HG03135 (cell line): ENCODE measurements around the gene TULP1.

Experiments used
- ATAC-seq: cut with Tn5 transposase; IDR thresholded peaks from one replicate; pipeline ENCODE4 v1.9.1; 2021; ENCODE audit warnings: mild to moderate bottlenecking, moderate library complexity; ENCODE audit not compliant: unreplicated experiment

TULP1 gene

DNA sequence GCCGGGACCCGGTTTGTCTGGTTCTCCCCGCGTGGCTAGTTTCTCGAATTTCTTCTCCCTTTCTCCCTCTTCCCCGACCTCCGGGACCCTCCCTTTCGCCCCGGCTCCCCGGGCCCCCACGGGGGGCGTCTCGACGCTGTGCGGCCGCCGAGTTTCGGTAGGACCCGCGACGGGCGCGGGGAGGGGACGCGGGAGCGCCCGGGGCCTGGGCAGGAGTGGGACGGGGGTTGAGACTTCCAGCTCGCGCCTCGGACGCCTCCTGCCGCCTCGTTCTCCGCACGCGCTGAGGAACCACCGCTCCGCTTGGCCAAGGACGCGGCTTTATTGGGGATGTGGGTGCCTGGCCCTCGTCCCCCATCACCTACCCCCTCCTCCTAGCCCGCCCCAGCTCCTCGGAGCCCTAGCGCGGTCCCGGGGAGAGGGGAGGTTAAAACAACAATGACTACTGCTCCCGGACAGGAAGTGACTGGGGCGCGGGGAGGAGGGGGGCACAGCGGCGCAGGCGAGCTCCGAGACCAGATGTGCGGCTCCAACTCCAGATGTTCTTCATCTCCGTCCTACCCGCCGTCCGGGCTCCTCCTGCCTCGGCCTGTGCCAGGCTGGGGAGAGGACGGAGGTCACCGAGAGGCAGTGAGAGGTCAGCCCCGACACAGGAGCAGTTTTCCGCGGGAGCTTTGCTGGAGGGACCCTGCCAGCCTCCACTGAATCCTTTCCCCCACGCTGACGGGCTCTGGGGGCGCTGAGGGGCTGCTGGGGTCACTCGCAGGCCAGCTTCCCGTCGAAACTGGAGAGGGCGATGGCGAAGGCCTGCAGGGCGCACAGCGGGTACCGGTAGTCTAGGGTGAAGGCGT is 14.9 kb downstream of the TULP1 start:
- ATAC-seq, result no peak

DNA sequence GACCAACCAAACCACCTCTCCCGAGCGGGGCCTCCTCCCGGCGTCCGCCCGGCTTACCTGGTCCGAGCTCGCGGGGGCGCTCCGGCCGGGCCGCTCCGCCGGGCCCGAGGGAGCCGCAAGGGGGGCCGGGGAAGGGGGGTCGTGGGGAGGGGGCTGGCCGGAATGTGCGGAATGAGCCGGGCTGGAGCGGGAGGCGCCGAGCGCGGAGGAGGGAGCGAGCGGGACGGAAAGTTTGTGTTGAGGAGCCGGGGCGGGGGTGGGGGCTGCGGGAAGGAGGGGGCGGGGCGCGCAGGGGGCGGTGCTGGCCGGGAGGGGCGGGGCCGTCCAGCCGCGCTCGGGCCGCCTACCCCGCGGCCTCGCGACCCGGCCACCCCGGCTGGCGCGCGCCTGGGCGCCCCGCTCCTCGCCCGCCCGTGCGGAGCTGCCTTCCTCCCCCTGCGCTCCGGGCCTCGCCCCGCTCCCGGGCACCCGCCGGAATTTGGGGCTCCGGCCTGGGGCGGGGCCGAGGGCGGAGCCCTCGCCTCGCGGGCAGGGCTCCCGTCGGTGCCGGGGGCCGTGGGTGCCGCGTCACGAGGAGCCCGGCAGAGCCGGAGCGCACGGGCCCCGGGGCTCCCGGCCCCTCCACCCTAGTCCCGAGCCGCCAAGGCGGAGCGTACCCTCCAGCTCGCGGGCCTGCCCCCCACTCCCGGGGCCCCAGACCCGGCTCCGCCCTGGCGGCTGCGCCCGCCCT is 15.7 kb downstream of the TULP1 start, which contains the start of gene TEAD3:
TEAD3 (minus strand) TSS at position 239 of the 730 bp plus-strand sequence.
- no peak for ATAC-seq

DNA sequence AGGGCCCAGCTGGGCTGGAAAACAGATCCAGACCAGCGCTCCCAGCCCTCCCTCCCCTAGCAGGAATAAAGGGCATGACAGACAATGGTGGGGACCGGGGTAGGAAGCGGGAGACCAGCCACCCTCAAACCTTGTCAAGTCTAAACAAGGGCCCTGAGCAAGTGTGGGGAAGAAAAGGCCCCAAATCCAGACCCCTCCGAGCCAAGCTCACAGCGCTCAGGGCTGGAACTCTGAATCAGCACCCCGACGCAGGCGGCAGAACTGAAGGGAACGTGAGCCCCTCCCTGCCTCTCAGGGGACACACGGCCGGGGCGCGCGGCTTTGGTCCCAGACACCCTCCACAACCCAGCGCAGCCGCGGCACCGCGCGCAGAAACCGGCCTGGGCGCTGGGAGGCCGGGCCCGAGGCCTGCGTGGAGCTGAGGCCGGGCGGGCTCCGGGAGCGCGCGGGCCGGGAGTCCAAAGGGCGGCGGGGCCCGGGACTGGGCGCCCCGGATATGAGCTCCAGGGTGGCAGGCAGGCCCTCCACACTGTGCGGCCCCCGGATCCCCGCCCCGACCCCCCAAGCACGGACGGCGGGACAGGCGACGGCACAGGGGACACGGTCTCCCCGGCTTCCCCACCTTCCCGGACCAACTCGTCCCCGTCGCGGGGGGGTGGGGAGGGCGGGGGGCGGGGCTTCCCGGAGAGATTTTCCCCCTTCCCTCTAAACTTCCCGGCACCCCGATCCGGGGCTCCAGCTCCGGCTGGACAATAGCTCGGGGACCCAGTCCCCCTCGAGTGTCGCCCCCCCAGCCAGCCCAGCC is 16.5 kb downstream of the TULP1 start:
- ATAC-seq, result no peak

DNA sequence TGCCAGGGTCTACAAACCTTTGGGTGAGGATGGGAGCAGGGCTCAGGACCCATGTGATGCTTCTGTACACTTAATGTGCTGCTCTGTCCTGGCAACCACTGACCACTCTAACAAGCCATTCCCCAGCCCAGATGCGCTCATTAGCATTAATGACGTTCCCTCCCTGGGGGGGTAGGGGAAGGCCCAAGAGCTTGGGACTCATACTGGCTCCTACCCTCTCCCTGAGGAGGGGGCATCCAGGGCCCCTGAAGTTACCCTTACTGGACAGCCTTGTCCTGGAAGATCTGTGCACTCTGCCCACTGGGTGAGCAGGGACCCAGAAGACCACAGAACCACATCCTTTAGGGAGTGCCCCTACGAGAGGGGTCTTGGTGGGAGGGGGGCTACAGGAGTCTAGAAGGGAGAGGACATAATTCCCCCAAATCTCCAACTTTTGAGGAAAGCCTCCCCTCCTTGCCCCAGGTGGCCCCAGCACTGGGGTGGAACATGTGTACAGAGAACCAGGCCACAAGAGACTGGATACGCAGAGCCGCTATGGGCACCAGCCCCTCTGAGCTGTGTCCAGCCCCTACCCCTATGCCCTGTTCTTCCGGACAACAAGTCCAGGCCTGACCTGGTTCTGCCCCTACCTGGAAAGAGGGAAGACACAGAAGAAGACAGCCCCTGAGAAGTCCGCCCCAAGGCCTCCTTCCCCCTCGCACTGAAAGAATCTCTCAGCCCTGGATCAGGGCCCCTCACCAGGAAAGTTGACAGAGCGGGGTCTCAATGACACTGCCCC is 17.2 kb downstream of the TULP1 start:
- no peak for ATAC-seq

DNA sequence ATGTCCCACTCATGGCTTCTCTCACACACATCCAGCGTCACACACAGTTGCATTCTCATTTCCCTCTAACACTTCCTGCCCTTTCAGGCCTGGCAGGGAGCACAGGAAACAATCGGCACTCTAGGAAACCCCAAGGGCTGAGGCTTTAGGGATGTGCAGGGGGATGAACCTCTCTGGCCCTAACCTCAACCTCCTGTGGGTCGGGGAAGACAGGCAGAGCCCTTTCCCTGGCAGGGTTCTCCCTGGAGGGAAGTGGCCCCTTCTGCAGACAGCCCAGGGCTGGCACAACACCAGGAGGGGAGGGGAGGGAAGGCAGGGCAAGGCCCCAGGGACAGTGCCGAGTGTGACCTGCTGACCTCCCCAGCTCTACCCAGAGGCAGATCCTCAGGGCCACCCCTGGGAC is 18.5 kb downstream of the TULP1 start:
- no peak for ATAC-seq

DNA sequence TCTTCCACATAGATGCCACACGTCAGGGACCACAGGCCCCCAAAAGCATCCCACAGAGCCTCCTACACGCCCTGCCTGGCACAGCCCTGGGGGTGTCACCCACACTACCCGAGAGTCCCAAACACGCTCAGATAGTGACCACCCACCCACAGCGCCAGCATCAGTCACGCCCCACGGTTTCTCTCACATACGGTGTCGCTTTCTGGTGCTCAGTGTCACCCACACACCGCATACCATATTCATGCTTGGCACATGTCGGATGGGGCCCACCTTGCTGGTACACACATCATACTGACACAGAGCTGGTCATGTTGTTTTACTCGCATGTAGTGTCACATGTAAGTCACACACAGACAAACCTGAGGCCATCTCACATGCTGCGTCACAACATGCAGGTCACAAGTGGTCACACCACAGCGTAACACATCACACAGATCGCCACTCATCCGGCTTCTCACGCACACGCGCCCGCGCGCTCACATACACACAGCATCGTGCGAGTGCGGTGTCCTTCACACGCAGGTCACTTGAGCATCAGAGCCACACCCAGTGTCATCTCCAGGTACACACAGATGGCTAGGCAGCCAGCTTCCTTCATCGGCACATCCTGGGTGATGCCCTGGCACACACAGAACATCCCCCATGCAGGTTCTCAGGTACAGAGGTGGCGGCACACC is 19.3 kb downstream of the TULP1 start:
- no peak for ATAC-seq

DNA sequence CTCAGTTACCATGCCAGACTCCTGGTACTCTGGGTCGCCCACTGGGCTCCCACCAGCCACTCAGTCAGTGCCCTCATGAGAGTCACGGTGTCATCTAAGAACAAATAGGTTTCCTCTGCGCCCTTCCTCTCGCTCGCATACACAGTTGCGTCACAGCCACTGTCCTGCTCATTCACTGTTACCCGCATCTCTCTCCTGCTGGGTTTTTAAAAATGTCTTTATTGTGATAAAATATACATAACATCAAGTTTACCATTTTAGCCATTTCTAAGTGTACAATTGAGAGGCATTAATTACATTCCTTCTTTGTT is 19.8 kb downstream of the TULP1 start:
- ATAC-seq, result no peak

DNA sequence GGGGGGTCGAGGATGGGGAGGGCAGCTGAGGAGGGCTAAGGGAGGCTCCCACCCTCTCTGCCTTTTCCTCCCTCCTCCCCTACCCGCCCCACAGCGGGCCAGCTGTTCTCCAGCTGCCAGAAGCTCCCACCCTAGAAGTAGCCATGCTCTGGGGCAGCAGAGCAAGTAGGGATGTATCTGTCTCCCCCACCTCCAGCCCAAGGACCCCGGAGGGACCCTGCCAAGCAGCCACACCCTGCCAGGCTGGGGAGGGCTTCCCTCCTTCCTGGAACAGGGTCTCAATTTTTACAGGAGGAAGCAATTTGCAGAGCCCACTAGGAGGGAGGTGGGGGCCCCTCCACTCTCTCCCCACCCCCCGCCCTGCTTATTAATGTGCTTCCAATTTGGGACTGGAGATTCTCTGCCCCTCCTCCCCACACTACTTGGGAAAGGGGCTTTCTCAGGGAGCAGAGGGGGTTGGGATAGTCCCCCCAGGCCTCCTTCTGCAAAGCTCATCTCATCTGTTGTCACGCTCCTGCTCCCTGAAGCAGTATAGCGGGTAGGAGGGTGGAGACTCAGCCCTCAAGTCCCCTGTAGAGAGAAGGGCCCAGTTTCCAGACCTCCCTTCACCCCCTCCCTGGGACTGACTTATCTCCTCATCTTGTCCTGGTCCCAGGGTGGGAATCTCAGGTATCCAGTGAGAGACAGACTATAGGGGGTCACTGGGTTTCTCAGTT is 20.3 kb downstream of the TULP1 start:
- ATAC-seq, result no peak

DNA sequence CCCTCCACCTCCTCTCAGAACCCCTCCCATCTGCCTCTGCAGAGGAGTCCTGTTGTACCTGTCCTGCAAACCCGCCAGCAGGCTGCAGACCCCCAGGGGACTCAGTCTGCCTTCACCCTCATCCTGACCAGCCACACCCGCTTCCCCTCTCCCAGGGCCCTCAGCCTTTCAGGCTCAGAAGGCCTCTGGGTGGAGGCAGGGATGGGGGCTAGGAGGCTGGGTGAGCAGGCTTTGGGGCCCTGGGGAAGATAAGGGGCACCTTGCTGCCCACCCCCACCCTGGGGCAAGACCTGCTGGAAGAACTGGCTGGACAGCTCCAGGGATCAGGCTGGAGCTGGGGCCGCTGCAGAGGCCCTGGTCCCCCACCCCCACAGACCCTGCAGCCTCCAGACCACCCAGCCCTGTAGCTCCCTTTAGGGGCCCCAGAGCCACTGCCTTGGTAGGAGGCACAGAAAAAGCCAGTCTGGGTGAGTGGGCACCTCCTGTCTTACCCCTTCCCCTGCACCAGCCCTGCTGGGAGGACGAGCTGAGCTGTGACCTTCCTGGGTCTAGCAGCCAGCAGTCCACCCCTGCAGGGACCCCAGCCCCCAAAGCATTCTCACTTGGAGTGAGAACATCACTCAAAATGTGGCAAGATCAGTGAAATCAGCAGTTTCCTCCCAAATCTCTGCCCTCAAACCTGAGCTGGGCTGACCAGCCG is 21.0 kb downstream of the TULP1 start:
- no peak for ATAC-seq

DNA sequence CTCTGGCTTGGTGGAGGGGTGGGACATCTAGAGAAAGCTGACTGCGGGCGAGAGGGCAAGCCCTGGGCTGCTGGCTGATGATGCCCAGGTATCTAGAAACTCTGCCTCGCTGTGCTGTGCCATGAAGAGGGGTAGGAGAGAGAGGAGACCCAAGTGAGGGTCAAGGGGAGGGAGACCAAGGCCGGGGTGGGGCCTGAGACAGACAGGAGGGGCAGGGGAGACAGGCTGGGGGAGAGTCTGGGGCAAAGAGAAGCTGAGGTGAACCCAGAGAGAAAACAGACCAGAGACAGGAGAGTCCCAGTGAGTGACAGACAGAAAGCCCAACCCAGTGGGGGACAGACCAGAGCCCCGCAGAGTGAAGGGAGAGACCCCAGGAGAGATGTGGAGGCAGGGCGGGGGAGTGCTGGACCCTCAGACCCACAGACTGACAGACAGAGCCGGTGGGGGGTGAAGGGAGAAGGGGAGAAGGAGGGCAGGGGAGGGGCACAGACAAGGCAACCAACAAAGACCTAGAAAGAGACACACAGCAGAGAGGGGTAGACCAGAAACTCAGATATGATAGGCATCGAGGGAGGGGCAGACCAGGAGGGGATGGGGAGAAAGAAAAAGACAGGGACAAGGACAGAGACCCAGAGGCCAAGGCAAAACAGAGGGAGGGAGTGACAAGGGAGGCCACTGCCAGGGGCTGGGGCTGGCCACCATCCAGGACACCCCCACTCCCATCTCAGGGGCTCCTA is 21.7 kb downstream of the TULP1 start:
- no peak for ATAC-seq

DNA sequence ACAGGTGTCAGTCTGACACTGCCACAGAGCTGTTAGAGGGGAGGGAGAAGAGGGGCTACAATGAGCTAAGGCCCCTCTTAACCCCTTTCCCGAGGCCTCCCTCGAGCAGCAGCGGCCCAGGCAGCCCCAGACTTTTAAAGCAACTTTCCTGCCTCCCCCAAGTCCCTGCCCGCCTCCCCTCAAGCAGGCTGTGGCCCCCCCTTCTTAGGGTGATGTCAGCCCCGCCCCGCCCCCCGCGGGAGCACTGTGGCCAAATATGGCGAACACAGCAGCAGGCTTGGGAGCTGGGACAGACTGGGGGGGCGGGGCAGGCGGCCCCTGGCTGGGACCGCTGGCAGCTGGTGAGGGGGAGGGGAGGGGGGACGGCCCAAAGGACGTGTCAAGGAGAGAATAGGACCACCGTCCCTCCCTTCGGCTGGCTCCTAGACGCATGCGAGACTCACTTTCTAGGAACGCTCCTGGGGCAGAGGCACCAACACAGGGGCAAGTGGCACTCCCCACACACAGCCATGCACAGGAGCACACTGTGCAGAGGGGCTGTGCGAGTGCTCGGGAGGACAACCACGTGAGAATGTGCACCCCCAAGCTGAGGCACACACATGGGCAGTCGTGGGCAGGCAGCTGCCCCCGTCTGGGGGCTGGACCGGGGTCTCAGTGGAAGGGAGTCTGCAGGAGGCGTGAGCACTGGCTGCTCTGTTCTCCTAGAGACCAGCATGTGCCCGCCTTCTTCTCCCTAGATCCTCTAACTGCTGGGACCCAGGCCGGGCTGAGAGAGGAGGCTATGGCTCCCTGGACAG is 22.5 kb downstream of the TULP1 start:
- ATAC-seq, result no peak

DNA sequence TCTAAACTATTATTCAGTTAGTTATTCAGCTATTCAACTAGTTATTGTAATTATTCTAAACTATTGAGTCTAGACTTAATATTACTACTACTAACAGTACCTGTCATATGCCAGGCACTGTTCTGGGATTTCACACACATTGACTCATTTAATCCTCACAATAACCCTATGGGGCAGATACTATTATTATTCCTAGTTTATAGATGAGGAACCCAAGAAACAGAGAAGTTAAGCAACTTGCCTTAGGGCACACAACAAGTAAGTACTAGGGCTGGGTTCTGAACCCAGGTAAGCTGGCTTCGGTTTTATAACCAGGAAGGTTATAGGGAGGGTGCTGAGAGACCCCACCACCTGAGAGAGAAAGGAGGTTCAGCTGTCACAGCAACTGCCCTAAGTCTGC is 23.6 kb downstream of the TULP1 start:
- no peak for ATAC-seq

DNA sequence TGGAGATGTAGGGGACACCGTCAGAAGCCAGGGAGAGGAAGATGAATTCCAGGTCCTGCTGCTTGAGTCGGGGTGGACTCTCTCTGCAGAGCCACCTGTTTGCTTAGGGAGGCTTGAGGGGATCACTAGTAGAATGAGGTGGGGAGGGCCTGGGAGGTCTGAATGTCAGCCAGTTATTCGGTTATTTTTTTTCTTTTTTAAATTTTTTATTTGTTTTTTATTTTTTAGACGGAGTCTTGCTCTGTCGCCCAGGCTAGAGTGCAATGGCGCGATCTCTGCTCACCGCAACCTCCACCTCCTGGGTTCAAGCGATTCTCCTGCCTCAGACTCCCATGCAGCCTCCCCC is 24.2 kb downstream of the TULP1 start:
- no peak for ATAC-seq

DNA sequence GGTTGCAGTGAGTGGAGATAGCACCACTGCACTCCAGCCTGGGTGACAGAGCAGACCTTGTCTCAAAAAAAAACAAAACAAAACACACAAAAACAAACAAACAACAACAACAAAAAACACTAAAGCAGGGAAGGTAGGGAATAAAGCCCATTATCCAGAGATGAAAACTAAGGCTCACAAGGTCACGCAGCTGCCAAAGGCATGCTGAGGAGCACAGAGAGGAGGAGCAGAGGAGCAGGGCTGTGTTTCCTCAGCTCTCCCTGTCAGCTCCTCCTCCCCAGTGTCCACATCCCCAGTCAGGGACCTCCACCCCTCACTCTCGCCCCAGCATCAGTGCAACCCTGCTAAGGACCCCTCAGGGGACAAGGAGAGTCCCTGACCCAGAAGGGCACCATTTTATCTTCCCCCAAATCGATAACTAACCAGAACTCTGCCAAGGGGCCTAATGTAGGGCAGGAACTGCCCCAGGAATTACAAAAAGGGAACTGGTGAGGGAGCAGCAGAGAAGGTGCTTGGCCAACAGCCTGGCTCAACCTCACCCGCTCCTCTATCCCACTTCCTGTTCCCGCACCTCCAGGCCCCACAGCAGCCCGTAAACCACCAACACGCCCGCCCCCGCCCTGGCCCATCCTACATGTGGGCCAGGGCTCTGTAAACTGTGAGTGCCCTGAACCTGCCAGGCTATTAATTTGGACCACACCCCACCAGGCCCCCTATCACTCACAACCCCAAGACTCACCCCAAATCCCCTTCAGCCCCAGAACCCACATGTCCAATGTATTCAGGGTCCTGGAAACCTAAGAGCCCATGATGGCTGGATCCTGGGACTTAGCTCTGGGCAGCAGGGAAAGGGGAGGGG is 24.8 kb downstream of the TULP1 start:
- no peak for ATAC-seq

DNA sequence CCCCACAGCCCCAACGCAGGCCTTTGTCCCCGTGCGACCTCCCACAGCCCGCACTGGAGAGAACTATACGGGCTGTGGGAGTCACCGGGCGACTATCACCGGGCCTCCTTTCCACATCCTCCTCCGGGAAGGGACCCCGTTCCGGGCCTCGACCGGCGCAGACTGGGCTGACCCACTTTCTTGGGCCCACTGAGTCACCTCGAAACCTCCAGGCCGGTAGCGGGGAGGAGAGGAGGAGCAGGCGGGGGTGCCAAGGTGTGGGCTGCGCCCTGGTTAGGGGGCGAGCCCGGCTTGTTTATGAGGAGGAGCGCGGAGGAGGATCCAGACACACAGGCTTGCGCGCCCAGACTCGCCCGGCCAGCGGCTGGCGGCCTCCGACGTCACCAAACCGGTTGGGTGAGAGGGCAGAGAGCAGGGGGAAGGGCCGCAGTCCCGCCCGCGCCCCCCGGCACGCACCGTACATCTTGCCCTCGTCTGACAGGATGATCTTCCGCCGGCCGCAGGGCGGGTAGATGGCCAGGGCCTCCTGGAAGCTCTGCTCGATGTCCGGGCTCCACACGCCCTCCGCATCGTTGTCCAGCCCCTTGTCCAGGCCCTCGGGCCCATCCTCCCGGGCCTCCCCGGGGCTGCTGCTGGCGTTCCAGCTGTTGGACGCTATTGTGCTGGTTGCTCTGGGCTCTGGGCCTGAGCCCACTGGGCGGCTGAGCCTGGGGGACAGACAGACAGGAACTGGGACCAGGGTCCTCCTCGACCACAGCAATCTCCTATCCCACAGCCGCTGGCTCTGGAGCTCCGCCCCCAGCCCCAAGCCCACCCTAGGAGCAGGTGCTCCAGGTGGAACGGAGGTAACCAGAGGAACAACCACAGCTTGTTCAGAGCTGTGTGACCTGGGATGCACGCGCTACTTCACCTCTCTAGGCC is 26.4 kb downstream of the TULP1 start:
- no peak for ATAC-seq

DNA sequence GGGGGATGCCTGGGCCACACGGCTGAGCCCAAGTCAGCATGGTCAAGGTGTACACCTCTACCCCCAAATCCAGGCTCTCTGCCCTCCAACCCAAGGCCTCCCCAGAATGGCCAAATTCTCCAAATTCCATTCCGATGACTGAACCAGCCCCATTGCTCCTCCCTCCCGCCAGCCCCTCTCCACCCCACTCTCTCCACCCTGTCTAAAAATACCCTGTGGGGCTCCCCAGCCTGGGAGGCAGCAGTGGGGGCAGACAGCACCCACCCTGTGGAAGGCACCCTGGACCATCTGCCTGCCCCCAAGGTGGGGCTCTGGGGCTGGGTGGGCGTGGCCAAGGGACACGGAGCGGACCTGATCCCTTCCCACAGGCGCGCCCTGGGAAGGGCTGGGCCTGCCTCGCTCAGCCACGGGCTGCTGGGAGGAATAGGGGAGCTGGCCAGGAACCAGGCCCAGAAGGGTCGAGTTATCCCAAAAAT is 27.3 kb downstream of the TULP1 start:
- ATAC-seq, result no peak
